Activated CD4-positive, CD25-positive, alpha-beta regulatory T cell treated with anti-CD3 and anti-CD28 coated beads, Interleukin-2, amount 50 U/mL, for 72 hours (primary cell): ENCODE results near the gene PARD3B.
"Not testable (repeated sequence)": the region's sequence is repeated elsewhere in the genome, so short reads cannot be mapped to it uniquely, and the experiment has no call there.

Experiments used
- DNase-seq: peaks from one replicate; pipeline ENCODE4 v3.0.0; 2021

PARD3B gene

DNA sequence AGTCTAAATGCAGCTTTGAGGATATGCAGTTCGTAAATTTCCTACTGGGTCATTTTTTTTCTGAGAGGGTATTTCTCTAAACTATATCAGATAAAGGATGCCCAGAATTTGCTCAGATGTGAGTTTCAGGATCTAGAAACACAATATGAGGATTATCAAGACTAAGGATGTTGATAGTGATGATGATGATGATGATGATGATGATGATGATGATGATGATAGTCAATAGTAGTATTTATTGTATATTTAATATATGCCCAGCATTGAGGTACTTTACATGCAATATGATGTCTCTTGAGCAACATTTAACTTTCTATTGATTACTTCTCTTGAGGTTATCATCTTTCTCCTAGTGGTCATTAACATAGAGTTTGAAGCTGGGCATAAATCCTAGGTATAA lies 914.9 kb downstream of the PARD3B start:
- no peak for DNase-seq

DNA sequence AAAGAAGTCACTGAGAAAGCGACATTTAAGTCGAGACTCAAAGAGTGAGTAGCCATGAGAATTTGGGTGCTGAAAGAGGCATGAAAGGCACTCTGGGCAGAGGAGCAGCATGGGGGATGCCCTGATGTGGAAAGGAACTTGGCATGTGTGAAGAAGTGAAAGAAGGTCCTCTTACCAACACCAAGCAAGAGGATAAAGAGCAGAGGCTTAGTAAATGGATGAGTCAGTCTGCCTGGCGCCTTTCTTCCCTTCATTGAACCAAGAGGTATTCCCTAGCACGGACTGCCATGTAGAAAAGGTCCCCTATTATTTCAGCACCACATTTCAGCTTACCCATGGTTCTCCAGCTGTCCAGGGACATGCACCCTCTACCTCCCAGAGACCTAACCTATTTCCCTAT lies 915.9 kb downstream of the PARD3B start:
- no peak for DNase-seq

DNA sequence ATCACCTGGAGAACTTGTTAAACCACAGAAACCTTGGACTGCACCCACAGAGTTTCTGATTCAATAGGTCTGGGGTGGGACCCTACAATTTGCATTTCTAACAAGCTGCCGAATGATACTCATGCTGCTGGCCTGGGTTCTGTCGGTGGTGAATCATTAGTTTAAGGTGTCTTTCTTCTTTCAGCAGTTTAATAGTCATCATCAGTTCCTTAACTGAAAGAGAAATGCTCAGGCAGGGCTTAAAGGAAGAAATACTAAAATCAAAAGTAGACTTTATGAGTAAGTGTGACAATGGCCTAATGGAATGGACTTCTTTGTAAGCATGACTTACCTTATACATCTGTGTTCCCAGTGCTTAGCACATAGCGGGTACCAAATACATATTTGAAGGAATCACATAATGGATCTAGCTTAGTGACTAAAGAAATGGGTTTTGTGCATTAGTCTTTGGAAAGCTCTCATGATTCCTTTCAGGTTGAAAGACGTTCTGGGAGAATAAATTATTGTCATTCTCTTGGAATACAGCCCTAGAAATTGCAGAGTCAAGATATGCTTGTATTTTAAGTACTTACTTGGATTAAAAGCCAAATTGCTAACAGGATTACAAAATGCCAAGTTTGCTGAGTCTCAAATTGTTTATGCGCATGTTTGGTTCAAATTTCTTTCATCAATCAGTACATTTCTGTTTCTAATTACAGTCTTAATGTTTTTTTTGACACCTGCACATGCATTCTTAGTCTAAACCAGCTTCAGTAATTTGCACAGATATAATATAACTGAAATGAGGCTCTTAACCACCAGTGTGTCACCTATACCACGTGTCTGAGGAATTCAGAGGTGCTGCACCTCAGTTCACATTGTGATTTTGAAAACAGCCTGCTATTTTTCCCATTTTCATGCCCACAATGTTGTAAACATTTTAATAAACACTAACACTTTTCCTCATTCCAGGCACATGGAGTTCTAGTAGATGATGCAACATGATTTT lies 916.7 kb downstream of the PARD3B start:
- DNase-seq: no peak

DNA sequence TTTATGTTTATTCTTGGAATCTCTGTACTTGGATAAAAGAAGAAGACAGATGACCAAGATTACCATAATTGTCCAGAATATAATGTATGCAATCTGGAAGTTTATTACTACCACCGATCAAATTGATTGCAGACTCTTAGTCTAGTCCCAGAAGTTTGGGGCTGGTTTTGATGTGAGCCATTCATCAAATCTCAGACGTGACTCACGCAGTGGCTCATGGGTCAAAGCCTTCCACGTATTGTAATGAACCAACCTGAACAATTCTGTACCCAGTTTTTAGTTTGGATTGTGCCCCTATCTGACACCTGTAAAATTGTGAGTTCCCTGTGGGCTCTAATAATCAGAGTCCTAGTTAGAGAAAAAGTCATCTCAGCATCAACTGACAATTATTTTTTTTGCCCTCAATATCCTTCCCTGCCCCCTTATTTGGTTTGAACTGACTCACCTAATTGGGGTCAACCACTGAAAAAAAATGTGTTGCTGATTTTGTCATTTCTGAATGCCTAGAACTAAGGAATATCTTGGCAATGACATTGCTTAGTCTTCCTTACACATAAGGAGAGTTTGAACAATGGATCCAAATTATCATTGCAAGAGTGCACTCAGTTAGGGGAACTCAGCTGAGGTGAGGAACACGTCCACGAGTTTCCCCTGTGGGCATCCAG lies 917.5 kb downstream of the PARD3B start:
- no peak for DNase-seq

DNA sequence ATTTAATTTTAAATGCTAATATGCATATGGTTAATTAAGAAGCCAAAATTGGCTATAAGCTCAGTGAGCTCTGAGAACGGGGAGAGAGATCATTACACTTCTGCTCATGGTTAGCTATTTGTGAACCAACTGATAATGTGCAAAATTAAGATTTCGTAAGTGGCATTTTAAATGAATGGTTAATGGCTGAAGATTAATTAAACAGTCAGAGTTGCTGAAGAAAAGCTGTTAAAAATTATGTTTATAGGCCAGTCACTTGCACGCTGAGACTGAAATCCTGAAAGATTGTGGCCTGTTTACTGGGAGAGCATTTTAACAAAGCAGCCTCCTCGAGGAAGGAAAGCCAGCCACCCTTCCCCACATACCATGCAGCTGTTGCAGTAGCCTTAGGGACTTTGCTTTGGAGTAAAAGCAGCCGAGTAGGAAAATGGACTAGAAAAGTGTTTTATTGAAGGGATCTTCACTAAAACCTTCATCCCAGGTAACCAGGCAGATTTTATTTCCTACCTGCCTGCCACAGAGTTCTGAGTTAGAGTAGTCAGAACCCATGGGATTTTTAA lies 918.3 kb downstream of the PARD3B start:
- no peak for DNase-seq

DNA sequence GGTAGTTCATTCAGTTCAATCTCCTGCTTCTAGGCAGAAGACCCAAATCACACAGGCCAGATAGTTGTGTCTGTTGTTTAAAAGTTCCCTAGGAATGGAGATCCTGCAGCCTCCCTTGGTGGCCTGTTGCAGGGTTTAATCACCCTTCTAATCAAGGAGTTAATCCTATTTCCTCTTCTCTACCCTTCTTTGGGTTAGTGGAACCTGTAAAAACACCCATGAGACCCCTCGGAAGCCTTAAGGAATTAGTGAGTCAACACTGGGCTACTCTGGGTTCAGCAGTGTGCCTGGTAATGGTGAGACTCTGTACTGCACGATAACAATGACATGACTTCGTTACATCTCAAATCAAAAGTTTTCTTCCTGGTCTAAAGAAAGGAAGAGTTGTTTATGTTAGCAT lies 919.4 kb downstream of the PARD3B start:
- no peak for DNase-seq

DNA sequence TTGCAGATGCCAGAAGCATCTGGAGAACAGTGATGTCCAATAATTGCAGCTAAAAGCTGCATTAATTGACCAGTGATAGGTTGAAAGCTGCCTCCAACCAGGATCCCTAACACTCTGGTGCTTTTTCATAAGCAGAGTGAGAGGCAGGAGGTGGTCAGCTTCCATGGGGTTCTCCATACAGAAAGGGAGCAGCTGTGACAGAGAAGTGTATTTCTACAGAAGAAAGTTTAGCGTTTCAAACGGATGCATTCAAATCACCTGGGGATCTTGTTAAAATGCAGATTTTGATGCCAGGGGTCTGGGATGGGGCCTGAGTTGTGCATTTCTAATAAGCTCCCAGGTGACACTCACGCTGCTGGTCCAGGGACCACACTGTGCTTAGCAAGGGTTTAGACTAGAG lies 920.5 kb downstream of the PARD3B start:
- DNase-seq: no peak

DNA sequence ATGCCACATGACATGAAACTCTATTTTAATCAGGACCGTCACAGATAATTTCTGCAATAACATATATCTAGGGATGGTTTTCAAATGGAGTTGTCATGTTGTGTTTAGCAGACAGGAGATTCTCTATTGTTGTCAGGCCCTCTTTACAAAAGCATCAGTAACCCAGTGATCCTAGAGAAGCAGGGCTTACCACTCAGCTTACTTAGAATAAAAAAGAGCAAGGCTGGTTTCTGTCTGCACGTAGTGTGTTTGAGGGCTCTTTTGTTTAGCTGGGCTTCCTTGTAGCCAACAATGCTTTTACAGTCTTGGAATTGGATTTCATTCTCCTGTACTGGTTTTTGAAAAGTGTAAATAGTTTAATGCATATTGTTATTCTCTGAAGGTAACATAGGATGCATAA lies 926.5 kb downstream of the PARD3B start:
- no peak for DNase-seq

DNA sequence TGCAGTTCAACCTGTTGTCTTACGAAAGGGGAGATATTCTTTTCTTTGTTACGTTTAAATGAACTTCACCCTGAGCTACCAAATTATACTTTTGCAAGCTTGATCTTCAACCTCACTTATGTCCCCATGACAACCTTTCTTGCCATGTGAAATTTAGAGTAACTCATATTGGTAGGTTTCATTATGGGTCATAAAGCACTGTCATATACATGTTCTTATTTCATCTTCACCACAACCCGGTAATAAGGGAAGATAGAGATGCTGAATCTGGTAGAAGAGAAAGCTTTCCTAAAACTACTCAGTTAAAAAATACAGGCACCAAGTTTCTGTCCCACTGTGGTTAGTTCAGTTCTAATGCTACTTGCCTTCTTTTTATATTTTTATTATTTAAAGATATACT lies 928.5 kb downstream of the PARD3B start:
- DNase-seq: no peak

DNA sequence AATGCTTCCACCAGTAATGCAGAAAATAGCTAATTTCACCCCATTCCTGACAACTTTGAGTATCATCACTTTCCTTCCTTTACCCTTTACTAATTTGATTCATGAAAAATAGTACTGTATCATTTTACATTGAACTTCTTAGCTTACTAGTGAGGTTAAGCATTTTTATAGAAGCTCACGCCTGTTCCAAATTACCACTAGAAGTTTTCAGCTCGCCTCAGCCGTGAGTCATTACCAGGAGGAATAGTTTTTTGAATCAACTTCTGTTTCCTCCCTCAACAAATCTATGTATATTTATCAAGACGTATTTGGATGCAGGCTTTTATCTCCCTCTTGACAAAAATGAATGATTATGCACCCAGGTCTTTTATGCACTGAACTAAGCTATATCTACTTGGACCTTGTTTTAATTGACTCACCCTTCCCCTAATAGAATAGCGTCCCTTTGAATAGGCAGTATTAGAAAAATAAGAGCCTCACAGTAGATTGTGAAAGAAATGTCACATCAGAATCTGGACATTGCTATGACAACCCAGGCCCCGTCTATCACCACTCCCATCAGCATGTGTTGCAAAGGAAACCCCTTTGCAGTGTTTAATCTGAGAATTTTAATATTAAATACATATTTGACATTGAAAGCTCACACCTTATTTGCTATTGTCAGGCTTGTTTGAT lies 929.6 kb downstream of the PARD3B start:
- no peak for DNase-seq

DNA sequence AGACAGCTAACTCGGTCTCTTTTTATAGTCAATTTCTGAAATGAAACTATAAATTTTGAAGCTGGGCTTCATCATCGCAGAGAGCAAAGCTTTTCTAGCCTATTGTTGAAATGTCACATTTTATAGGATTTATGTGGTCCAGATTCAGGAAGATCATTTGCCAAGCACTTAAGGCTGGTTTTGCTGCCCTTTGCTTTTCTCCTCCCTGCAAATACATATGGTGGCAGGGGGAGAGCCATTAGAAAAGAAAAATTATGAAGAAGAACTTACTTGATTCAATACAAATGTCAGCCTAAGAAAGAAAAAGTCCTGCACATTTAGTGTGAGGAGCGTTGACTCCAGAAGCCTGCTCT lies 930.1 kb downstream of the PARD3B start:
- no peak for DNase-seq

DNA sequence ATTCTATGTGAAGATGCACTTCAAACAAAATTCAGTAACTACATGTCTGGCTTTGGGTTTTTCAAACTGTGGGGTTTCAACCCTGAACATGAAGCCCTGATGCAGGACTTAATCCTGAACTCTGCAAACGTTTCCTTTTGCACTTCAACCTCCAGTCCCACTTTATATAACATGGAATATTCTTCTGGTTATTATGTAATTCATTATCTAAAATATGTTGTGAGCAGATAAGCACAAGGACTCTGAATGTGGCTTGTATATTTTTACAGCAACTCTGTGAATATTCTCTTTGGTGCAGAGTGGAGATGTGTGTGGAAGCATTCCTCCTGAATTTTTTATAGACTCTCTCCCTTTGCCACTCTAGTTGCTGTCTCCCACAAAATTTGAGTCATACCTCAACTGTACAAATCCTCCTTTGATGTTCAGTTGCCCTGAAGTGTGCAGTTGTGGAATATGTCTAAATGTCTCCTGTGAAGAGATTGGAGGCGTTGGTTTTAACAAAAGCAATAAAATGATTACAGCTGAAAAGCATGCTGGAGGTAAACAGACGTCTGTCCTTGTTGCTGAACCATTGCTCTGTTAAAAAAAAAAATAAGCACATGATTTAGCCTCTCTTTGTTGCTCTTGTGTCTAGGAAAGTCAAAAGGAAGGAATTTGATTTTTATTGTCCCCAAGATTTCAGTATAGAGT lies 931.9 kb downstream of the PARD3B start:
- no peak for DNase-seq

DNA sequence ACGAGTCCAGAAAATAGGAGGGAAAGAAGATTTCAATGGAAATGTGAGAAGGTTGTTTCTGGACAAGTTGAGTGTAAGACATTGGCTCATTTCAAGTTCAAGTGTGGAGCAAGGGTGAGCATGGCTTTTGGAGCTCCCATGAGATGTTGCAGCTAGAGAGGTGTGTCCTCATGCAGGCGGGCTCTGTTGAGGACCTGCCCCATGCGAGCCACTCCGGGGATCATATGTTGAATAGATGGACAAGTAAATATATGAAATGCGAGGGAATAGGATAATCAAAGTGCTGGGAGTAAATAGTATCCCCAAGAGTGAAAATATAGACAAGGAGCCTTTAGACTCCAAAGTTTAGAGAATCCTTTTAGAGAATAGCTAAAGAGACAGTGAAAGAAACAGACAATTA lies 936.6 kb downstream of the PARD3B start:
- DNase-seq: no peak

DNA sequence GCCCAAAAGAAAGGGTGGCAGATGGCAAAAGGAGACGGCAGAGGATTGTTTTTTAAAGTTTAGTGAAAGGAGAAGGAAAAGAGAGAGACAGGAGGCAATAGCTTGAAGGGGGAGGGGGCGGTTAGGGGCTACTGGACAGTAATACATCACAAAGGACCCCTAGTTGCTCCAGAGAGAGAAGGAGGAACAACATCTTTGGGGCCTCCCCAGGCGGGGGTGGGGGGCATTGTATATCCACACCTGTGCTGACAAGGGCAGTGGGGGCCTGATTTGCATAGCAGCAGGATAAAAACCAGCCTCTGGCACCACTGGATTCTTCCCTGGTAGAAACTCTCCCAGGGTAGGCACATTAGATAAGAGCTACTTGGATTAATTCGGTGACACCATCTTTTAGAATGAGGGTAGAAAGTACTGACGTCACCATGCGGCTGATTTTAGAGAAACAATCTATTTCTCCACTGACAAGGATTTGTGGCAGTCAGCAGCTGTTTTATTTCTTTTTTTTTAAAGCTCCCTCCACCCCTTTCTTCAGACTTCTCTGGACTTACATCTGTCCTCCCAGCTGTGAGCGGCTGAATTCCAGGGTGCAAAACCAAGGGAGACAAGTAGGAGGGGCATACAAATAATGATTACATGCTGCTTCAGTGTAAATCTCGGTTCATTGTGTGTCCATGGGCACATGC lies 937.3 kb downstream of the PARD3B start:
- DNase-seq: no peak

DNA sequence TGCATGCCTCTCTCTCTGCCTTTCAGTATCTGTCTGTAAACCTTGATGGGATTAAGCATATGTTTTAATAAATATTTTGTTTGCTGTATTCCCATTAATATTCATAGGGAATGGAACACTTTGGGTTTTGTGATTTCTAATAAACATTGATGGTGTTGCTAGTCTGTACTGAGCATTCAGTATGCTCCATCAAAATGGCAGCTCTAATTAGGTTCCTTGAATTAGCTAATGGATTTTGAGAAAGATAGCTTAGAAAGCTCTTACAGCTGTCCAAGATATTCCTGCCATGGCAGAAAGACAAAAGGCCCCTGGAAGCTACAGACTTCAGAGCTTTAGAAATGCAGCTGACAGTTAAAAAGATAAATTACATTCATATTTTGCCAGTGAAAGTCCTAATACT lies 937.8 kb downstream of the PARD3B start:
- DNase-seq: no peak

DNA sequence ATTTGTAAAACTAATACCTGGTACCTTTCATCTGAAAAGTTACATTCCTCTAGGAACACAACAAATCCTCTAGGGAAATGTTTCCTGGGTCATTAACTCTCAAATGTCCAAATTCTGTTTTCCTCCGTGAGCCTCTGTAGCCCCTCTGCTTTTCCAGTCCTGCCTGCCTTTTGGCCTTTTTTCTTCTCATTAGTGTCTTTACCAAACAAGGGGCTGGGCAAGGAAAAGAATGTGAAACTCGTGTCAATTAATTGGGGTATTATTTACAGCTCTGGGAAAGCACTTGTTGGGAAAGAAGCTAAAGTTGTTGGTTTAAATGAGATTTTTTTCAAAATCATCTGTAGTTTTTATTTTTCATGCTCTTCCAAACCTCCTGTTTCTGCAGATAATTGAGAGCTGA lies 938.9 kb downstream of the PARD3B start:
- DNase-seq: no peak

DNA sequence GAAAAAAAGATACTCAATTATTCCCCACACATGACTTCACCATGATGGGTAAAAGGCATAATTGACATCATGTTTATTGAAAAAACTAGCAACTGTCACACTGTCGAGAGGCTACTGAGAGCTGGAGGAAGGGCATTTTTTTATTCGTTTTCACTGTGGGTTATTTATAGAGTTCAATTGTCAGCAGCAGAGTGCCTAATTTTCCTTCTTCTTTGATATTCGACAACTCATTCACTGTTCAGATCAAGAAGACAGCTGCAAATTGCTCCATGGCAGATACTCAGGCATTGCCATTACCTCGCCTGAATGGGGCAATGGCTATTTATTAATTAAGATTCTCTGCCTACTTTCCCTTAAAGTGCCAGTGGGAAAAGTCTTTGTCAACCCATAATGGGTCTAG lies 939.5 kb downstream of the PARD3B start:
- DNase-seq: no peak

DNA sequence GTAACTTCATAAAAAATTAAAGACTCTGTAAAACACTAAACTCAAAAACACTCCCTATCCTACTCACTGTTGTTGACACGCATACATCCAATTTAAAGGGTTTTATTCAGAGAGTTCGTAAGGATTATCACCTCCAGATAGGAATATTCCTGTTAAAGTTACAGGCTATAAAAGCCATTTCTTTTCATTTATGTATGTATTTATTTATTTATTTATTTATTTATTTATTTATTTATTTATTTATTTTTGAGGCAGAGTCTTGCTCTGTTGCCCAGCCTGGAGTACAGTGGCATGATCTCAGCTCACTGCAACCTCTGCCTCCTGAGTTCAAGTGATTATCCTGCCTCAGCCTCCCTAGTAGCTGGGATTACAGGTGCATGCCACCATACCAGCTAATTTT lies 948.3 kb downstream of the PARD3B start:
- DNase-seq: not testable (repeated sequence)

DNA sequence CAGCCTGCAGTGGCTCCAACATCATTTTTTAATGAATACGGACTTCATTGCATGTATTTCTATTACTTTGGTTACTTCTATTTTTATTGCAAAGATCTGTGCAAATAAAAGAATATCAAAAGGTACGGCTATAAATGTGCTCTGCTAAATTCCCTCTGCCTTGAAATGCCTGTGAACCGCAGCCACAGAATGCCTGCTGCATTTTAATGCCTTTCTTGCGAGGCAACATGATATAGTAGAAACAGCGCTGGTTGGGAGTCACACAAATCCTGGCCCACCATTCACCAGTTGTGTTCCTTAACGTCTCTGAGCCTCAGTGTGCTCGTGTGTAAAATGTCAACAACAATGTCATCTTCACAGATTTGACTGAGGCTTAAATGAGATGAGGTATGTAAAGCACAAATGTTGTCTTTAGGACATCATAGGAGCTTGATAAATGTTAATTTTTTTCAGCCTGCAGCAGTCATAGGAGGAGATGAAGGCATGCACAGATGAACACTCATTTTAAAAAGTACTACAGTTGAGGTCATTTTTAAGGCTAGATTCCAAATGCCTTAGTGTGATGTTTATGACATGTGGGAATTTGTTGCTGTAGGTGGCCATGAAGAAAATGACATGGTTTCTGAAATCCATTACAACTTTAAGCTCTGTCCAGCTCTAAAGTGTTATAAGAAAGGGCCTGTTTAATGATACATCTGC lies 949.4 kb downstream of the PARD3B start:
- DNase-seq: no peak

DNA sequence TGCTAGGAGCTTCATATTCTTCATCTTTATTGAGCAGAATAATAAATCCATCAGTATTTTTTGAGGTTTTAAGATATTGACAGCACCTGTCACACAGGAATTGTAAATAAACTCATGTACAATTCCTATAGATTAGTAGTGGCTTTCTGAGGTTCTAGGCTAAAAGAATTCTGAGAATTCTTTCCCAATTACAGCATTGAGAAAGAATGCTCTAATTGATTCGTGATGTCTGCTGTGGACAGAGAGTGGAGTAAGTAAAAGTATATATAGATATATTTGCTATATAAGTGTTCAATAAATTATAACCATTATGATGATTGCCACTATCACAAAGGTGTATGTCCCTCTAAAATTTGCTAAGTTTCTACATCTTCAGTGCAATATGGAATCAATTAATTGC lies 950.5 kb downstream of the PARD3B start:
- no peak for DNase-seq

DNA sequence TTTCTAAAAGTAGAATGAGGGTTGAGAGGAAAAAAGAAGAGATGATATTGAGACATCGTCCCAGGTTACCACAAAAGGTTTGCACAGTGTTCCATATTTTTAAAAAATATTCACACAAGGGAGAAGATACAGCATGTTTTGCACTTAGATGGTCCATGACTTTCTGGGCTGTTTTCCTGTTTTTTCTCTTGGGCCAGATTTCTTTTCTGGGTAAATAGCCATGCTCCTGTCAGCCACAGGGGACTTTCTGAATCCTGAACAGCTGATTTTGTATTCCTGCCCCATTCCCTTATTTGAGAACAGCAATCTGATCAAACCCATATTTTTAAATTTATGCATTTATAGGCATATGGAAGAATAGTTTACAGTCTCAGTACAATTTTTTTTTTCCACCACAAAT lies 951.1 kb downstream of the PARD3B start:
- DNase-seq: no peak

DNA sequence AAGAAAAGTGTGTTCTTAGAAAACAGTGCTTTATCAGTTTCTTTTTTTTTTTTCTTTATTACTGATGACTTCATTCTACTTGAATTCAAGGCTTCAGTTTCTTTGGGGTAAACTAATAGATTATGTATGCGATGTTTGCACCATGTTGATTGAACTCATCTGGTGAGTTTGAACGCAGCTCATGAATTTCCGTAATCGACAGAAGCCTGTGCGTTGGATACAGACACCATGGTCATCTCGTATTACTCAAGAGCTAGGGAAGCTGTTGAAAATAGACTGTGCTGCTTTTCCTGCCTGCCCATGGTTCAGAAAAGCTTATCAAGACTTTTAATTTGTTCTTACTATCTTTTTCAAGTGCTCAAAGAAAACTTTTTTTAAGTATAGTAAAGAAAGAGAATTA lies 951.5 kb downstream of the PARD3B start:
- DNase-seq: no peak
